HCT116 (cell line): ENCODE results near the gene CLDN5. TPM values are rescaled to one million over a fixed set of nuclear protein-coding genes. Genes with fewer than 3 reads are reported as not detected.

Experiments
- ATAC-seq: fragments of 200-7000 bp; cut with Tn5 transposase; 2 replicates; pipeline ENCODE4 v1.9.1; 2020; ENCODE audit warnings: mild to moderate bottlenecking, moderate library complexity
- BruUV-seq: library from RNA; stranded (reverse); fragments of 400-500 nt; replicated peaks from 2 replicates; lab custom pipeline; 2021; lab: Mats Ljungman, UMichigan
- CTCF ChIA-PET: fragments of 300-600 bp; sonication (Branson Sonifier 250); formaldehyde crosslinking; loops from one replicate; lab custom pipeline; 2021; ENCODE audit warnings: antibody characterized with exemption; lab: Charles Lee
- POLR2A ChIA-PET: fragments of 300-600, 350-600 bp; sonication (Branson Sonifier 250); formaldehyde crosslinking; loops from one replicate; lab custom pipeline; 2021; ENCODE audit warnings: antibody characterized with exemption; lab: Charles Lee
- RAD21 ChIA-PET, 2 experiments: fragments of 300-600 bp; sonication (Branson Sonifier 250); formaldehyde crosslinking; loops; one replicate each; lab custom pipeline; 2023; ENCODE audit warnings: low total read pairs in 2 of 2; ENCODE audit not compliant: uncharacterized antibody in 2 of 2, unreplicated experiment in 2 of 2, low non-redundant PET in 1 of 2; lab: Charles Lee
- DNase-seq: peaks from one replicate; pipeline ENCODE4 v3.0.0-alpha.2; 2010; ENCODE audit warnings: low read depth, low spot score
- H2AFZ ChIP-seq: fragments of 200-600 bp; shearing (Covaris generic), sonication (generic); 2 replicates; pipeline ENCODE4 v1.6.1; 2017; ENCODE audit warnings: low read depth, mixed run types, mixed read lengths, antibody characterized with exemption, low read length; ENCODE audit not compliant: poor library complexity, severe bottlenecking
- H3K27ac ChIP-seq: 2 replicates; pipeline ENCODE4 v1.5.1; 2012; ENCODE audit warnings: low read depth, low read length
- H3K27me3 ChIP-seq: fragments of 200-600 bp; sonication (generic); 2 replicates; pipeline ENCODE4 v1.6.1; 2016; ENCODE audit warnings: mixed run types, low read length, mixed read lengths; ENCODE audit not compliant: insufficient read depth
- H3K36me3 ChIP-seq, 2 experiments: fragments of 200-500 bp in 1 of 2; fragments of 200-600 bp in 1 of 2; sonication (Bioruptor generic) in 1 of 2; sonication (generic) in 1 of 2; 2 replicates each; pipeline versions ENCODE4 v1.5.1 to v1.6.1; 2014 to 2016; ENCODE audit warnings: low read length in 2 of 2, inconsistent platforms in 1 of 2, mixed read lengths in 1 of 2, mixed run types in 1 of 2; ENCODE audit not compliant: insufficient read depth in 2 of 2, control insufficient read depth in 1 of 2
- H3K4me1 ChIP-seq, 2 experiments: fragments of 200-600 bp in 1 of 2; sonication (generic) in 1 of 2; 2 replicates each; pipeline versions ENCODE4 v1.5.1 to v1.6.1; 2012 to 2017; ENCODE audit warnings: low read length in 2 of 2, inconsistent platforms in 1 of 2, mild to moderate bottlenecking in 1 of 2, mixed read lengths in 1 of 2, mixed run types in 1 of 2, moderate library complexity in 1 of 2; ENCODE audit not compliant: insufficient read depth in 2 of 2, control insufficient read depth in 1 of 2
- H3K4me2 ChIP-seq: fragments of 200-600 bp; sonication (generic); 2 replicates; pipeline ENCODE4 v1.6.1; 2017; ENCODE audit warnings: mixed run types, low read length, mixed read lengths
- H3K4me3 ChIP-seq, 2 experiments: fragments of 200-600 bp in 1 of 2; sonication (generic) in 1 of 2; replicated peaks in 1 of 2; 2 replicates each; pipeline ENCODE4 v1.5.1; 2011 to 2016; ENCODE audit warnings: low read length in 2 of 2, control low read depth in 1 of 2, low read depth in 1 of 2, mild to moderate bottlenecking in 1 of 2, mixed read lengths in 1 of 2, mixed run types in 1 of 2
- H3K79me2 ChIP-seq: fragments of 200-600 bp; sonication (generic); 2 replicates; pipeline ENCODE4 v1.6.1; 2017; ENCODE audit warnings: mild to moderate bottlenecking, mixed run types, low read length, moderate library complexity, mixed read lengths; ENCODE audit not compliant: insufficient read depth
- H3K9ac ChIP-seq: fragments of 200-600 bp; sonication (generic); 2 replicates; pipeline ENCODE4 v1.6.1; 2016; ENCODE audit warnings: low read length, mixed read lengths
- H3K9me2 ChIP-seq: fragments of 200-600 bp; sonication (generic), shearing (Covaris generic); 2 replicates; pipeline ENCODE4 v1.6.1; 2017; ENCODE audit warnings: mixed run types, mild to moderate bottlenecking, moderate library complexity; ENCODE audit not compliant: insufficient read depth
- H3K9me3 ChIP-seq, 2 experiments: fragments of 200-500 bp in 1 of 2; fragments of 200-600 bp in 1 of 2; sonication (Bioruptor generic) in 1 of 2; sonication (generic) in 1 of 2; 2 replicates each; pipeline ENCODE4 v1.6.1; 2014 to 2017; ENCODE audit warnings: low read length in 2 of 2, mixed read lengths in 2 of 2, inconsistent platforms in 1 of 2, low read depth in 1 of 2, mild to moderate bottlenecking in 1 of 2, mixed run types in 1 of 2, moderate library complexity in 1 of 2; ENCODE audit not compliant: control insufficient read depth in 1 of 2, insufficient read depth in 1 of 2
- H4K20me1 ChIP-seq: fragments of 200-600 bp; sonication (generic), shearing (Covaris generic); 2 replicates; pipeline ENCODE4 v1.6.1; 2017; ENCODE audit warnings: mixed run types, mild to moderate bottlenecking, moderate library complexity; ENCODE audit not compliant: insufficient read depth
- ATF3 ChIP-seq: IDR thresholded peaks from 2 replicates; pipeline ENCODE4 v1.6.1; 2012
- CBX3 ChIP-seq: IDR thresholded peaks from 2 replicates; pipeline ENCODE4 v1.6.1; 2012; ENCODE audit warnings: low read depth
- CEBPB ChIP-seq: IDR thresholded peaks from 2 replicates; pipeline ENCODE4 v1.6.1; 2012; ENCODE audit warnings: low read depth
- EZH2 ChIP-seq: fragments of 200-600 bp; sonication (generic); IDR thresholded peaks from 2 replicates; pipeline ENCODE4 v1.6.1; 2017; ENCODE audit warnings: antibody characterized with exemption, mixed run types
- FOSL1 ChIP-seq: IDR thresholded peaks from 2 replicates; pipeline ENCODE4 v1.6.1; 2012; ENCODE audit warnings: low read depth
- JUND ChIP-seq: IDR thresholded peaks from 2 replicates; pipeline ENCODE4 v1.6.1; 2012
- POLR2A ChIP-seq: IDR thresholded peaks from 2 replicates; pipeline ENCODE4 v1.7.0; 2011; ENCODE audit warnings: borderline replicate concordance; ENCODE audit not compliant: insufficient read depth, insufficient read length; ENCODE audit errors: extremely low read depth
- RAD21 ChIP-seq: IDR thresholded peaks from 2 replicates; pipeline ENCODE4 v1.6.1; 2012; ENCODE audit warnings: low read depth, mild to moderate bottlenecking
- SIN3A ChIP-seq: IDR thresholded peaks from 2 replicates; pipeline ENCODE4 v1.6.1; 2012; ENCODE audit warnings: low read depth
- SP1 ChIP-seq: IDR thresholded peaks from 2 replicates; pipeline ENCODE4 v1.6.1; 2012; ENCODE audit warnings: low read depth
- SRF ChIP-seq: IDR thresholded peaks from 2 replicates; pipeline ENCODE4 v1.6.1; 2012; ENCODE audit warnings: low read depth
- TCF7L2 ChIP-seq: IDR thresholded peaks from 2 replicates; pipeline ENCODE4 v1.7.0; 2011; ENCODE audit warnings: borderline replicate concordance, inconsistent platforms; ENCODE audit not compliant: insufficient read depth, insufficient read length; ENCODE audit errors: extremely low read depth
- ZFX ChIP-seq: fragments of 450-650 bp; IDR thresholded peaks from 2 replicates; pipeline ENCODE4 v1.6.1; 2017
- ZNF274 ChIP-seq: fragments of 200-500 bp; sonication (Bioruptor generic); IDR thresholded peaks from 2 replicates; pipeline ENCODE4 v1.6.1; 2014; ENCODE audit warnings: mild to moderate bottlenecking, low read depth, low read length, inconsistent platforms
- intact Hi-C: fragments of 100-400 bp; cut with micrococcal nuclease; formaldehyde crosslinking; loops from 2 replicates; pipeline ENCODE4 v1.10.0; 2022
- total RNA-seq: library from RNA; stranded (reverse); gene quantifications from one replicate; pipeline ENCODE4 v1.2.1, GENCODE V29; 2021; ENCODE audit not compliant: unreplicated experiment
- TF ChIP-seq, protein P1 (sequence below): IDR thresholded peaks from 2 replicates; pipeline ENCODE4 v1.6.1; 2012; ENCODE audit warnings: low read depth

The CLDN5 gene
- total RNA-seq, 1 experiment from 2014 or later: 0.32 TPM

GRCh38 chr22:19545935-19546207 is 21.7 kb upstream of the CLDN5 start:
- Histone ChIP-seq H3K9ac (no peak overlapping the region), H3K36me3 (no peaks in the 10 kb centered on the region), H3K9me3 (no peaks in the 10 kb centered on the region), H3K4me3 (no peak overlapping the region), H3K4me2 (no peak overlapping the region), H3K79me2 (no peaks in the 10 kb centered on the region), H3K4me1 (no peaks in the 10 kb centered on the region), H3K27me3 (no peaks in the 10 kb centered on the region), H2AFZ (no peak overlapping the region), H4K20me1 (no peaks in the 10 kb centered on the region), H3K9me2 (no peaks in the 10 kb centered on the region), H3K27ac (no peak overlapping the region)
- intact Hi-C loops: no loop called here
- RAD21 ChIA-PET: no interaction called here
- DNase-seq (no peak), ATAC-seq (no peak)
- TF ChIP-seq SIN3A (no peak), TCF7L2 (no peak)
- TF ChIP-seq, protein P1, sequence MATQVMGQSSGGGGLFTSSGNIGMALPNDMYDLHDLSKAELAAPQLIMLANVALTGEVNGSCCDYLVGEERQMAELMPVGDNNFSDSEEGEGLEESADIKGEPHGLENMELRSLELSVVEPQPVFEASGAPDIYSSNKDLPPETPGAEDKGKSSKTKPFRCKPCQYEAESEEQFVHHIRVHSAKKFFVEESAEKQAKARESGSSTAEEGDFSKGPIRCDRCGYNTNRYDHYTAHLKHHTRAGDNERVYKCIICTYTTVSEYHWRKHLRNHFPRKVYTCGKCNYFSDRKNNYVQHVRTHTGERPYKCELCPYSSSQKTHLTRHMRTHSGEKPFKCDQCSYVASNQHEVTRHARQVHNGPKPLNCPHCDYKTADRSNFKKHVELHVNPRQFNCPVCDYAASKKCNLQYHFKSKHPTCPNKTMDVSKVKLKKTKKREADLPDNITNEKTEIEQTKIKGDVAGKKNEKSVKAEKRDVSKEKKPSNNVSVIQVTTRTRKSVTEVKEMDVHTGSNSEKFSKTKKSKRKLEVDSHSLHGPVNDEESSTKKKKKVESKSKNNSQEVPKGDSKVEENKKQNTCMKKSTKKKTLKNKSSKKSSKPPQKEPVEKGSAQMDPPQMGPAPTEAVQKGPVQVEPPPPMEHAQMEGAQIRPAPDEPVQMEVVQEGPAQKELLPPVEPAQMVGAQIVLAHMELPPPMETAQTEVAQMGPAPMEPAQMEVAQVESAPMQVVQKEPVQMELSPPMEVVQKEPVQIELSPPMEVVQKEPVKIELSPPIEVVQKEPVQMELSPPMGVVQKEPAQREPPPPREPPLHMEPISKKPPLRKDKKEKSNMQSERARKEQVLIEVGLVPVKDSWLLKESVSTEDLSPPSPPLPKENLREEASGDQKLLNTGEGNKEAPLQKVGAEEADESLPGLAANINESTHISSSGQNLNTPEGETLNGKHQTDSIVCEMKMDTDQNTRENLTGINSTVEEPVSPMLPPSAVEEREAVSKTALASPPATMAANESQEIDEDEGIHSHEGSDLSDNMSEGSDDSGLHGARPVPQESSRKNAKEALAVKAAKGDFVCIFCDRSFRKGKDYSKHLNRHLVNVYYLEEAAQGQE: no peak
- BruUV-seq: no TSS peak
- CTCF ChIA-PET: no interaction called here
- POLR2A ChIA-PET: no interaction called here

GRCh38 chr22:19543970-19544708 is 19.9 kb upstream of the CLDN5 start:
- no peaks in the 10 kb centered on the region for H3K9me2 ChIP-seq
- H3K9ac ChIP-seq: no peak overlapping the region
- no peaks in the 10 kb centered on the region for H3K79me2 ChIP-seq
- no peak overlapping the region for H3K4me2 ChIP-seq
- no peak overlapping the region for H3K4me3 ChIP-seq
- intact Hi-C loops: no loop called here
- ATAC-seq: no peak
- ChIA-PET POLR2A (no interaction called here), CTCF (no interaction called here), RAD21 (no interaction called here)
- no peak overlapping the region for H3K27ac ChIP-seq
- H3K36me3 ChIP-seq: no peaks in the 10 kb centered on the region
- DNase-seq: no peak
- no peaks in the 10 kb centered on the region for H3K27me3 ChIP-seq
- no peaks in the 10 kb centered on the region for H3K4me1 ChIP-seq
- no peaks in the 10 kb centered on the region for H3K9me3 ChIP-seq
- H2AFZ ChIP-seq: no peak overlapping the region
- H4K20me1 ChIP-seq: no peaks in the 10 kb centered on the region
- no TSS peak for BruUV-seq
- TF ChIP-seq ZNF274 (no peak), EZH2 (no peak), JUND (no peak), POLR2A (no peak), SP1 (no peak), FOSL1 (no peak), ATF3 (no peak), ZFX (no peak), RAD21 (no peak), TCF7L2 (no peak), CEBPB (no peak), CBX3 (no peak), SRF (no peak)
- TF ChIP-seq, protein P1: no peak
